GM21526 (cell line): ENCODE data around the gene PPP6R1.

Experiments used
- ATAC-seq: cut with Tn5 transposase; IDR thresholded peaks from one replicate; pipeline ENCODE4 v1.9.1; 2021; ENCODE audit warnings: moderate library complexity; ENCODE audit not compliant: unreplicated experiment, low FRiP score

PPP6R1 gene

DNA sequence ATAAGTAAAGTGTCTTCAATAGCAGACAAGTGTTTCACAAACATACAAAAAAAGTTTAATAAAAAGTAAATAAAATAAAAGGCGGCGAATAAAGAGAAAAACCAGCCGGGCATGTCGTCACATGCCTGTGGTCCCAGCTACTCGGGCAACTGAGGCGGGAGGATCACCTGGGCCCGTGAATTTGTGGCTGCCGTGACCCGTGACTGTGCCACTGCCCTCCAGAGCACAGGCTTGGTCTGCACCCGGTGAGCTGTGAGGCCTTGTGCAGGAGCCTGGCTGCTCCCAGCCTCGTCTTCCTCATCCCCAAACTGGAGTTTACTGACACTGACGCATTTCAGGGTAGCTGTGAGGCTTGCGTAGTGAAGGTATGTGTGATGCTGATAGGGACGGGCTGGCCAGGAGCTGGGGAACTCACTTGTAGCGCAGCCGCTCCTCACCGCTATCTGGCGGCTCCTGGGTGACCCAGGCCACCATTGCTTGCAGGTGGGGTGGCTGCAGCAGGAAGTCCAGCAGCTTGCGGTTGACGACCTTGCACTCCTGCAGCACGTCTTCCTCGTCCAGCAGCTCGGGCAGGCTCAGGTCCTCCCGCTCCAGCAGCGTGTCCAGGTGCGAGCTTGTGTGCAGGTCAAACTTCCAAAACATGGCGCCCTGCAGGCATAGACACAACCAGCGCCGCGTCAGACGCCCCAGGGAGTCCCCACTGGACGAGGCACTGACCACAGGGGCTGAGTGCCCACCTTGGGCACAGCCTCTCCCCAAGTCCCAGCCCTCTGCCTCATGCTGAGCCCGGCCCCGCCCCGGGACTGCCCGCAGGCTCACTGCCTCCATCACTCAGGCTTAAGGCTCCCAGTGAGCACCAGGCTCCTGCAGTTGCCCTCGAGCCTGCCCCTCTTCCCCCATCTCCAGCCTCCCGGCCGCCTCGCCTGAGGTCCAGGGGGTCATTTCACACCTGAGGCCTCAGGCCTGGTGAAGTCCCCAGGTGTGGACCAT, 12.1 kb downstream of the PPP6R1 start:
- ATAC-seq: no peak

DNA sequence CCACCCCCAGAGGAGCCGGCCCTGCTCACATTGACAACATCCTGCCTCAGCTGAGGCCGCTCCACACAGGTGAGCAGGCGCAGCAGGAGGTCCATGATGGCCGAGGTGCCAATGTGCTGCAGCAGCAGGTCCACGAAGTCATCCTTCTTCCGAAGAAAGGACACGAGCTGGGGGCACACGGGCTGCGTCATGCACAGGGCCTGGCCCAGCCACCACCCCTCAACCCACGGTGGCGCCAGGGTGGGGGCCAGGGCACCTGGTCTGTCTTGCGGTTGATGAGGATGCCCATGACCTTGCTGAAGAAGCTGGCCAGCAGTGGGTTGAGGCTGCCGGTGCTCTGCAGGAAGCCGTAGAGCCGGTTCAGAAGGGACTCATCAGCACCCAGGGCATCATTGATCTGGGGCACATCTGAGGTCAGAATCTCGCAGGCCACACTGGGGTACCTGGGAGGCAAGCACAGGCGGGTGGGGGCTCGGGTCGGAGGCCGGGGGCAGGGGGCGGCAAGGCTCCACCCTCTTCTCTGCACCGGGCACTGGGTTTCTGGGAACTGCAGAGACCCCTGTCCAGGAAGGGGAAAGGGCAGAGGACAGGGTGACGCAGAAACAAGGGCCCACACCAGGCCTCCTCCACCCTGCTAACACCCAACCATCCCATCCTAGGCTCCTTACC, 13.4 kb downstream of the PPP6R1 start:
- no peak for ATAC-seq

DNA sequence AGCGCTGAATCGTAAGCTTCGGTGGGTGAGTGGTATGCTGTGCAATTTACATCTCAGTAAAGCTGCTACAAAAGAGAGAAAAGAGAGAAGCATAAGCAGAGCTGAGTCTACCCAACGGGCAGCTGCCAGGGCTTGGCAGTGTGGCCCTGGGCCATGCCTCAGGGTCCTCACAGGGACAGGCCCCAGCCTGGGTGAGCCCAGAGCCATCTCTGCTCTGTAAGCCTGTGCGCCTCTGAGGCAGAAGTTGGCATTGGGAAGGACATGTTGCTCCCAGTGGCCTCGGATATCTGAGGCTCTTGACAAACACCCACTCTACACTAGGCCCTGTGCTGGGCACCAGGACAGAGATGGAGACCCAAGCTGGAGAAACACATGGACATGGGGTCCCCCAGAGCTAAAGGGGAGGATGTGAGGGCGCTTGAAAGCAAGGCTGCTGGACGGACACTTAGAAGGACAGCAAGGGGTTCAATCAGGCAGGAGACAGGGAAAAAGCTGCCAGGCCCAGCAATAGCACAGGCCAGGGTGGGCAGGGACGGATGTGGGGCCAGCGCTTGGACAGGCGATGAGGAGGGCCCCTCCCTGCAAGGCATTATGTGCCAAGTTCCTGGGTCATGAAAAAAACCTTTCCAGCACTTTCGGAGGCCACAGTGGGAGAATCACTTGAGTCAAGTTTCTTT, 14.7 kb downstream of the PPP6R1 start:
- no peak for ATAC-seq

DNA sequence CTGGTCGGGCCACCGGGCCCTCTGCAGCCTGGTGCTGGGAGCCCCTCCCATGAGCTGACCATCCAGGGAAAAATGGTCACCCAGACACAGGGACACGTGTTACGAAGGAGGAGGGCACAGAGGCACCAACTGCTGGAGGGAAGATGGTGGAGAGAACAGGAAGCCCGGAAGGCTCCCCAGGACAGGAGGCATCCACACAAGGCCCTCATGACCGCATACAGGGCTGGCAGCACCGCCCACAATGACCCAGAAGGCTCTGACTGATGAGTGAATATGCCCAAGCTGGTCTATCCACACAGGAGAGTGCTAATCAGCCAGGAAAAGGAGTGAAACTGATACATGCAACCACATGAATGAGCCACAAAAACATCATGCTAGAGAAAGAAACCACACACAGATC, 16.3 kb downstream of the PPP6R1 start:
- no peak for ATAC-seq

DNA sequence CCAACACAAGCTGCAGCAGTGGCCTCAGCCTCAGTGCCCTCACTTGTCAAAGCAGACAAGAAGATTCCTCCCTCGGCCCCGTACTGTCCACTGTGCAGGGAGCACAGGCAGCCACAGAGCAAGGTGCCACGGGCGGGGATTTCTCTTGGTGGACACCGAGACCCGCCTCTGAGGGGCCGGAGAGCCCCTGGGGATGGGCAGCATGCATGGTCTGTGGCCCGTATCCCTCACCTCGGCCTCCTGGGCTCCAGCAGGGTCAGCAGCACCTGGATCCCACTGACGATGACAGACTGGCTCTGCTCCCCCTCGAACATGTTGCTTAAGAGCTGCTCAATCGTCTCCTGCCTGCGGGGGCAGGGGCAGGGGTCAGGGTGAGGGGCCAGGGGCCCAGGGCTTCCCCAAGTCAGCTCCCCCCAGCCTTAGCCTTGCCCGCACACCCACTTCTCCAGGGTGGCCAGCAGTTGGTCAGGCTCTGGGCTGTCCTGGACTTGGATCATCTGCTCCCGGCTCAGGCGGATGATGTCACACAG, 16.8 kb downstream of the PPP6R1 start:
- ATAC-seq: no peak

DNA sequence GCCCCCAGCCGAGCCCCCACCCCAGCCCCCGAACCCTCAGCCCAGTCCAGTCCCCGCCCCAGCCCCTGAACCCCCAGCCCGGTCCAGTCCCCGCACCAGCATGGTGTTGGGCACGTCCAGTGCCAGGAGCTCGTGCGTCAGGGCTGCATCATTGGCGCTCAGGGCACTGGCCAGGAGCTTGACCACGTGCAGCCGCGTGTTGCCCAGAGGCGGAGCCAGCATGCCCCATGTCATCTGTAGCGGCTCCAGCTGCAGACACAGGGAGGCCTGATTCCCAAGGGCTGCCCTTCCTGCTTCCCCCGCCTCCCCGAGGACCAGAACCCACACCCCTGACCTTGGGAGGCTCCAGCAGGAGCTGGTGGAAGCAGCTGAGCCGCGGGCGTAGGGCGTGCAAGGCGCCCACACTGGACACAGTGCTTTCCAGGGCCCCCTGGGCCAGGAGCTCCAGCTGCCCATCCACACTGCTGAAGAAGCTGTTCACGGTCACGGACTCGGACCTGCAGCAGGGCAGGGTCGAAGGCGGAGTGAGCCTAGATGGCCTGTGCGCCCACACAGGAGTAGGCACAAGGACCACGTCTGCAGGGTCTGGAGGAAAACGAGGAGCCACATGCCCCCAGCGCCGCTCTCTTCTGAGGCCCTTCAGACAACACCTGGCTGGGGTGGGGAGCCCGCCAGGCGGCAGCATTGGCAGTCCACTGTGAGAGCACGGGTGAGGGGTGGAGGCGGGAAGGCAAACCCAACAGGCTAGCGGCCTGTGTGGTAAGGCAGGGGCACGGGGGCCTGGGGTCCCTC, 17.5 kb downstream of the PPP6R1 start:
- no peak for ATAC-seq

DNA sequence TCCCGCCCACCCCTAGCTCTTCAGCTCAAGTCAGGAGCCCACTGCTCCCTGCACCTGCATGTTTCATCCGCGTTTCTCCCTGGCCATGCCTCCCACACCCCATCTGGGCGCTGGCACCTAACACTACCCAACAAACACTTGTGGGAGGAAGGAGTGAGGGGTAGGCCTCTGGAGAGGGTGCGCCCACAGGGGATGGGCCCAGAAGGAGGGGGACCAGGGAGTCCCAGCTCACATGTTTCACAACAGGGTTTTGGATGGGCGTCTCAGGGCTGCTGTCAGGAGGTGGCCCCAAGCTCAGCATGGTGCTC, 18.1 kb downstream of the PPP6R1 start:
- ATAC-seq: no peak

DNA sequence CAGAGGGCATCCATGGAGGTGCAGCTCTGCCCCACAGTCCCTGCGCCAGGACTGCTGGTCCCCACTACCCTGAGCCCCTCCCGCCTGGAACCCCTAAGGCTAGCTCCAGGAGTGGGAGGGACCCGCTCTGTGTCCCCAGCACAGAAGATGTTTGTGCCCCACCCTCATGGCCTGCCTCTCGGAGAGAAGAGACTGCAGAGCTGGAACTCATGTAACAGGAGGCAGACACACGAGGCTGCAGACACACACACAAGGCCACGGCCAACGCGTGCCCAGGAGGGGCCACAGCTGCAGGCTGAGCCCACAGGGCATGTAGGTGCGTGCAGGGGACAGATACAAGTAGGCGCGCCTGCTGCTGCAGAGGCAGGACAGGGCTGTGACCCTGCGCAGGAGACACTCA, 19.8 kb downstream of the PPP6R1 start:
- ATAC-seq: no peak

DNA sequence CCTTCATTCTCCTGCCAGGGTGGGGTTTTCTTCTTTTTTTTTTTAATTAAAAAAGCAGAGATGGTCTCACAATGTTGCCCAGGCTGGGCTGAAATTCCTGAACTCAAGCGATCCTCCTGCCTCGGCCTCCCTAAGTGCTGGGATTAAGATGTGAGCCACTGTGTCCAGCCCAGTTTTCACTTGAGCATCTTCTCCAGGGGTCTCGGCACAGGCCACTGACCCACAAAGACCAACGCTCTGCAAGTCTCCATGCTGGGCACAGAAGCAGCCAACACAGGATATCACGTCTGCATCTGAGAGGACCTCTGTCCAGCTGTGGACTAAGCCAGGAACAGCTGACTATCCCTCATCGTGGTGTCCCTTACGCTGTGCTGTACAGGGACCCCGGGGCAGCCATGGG, 20.8 kb downstream of the PPP6R1 start:
- ATAC-seq: no peak

DNA sequence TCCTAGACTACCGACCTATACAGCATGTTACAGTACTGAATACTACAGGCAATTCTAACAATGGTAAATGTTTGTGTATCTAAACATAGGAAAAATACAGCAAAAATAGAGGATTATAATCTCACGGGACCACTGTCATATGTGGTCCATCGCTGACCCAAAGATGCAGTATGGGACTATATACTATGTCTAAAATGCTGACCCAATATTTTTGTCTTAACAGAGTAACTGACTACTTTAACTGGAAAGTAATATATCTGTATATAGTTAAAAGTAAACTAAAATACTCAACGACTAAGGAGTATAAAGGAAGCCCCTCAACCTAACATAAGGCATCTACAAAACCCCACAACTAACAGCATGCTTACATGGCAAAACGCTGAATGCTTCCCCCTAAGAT, 25.8 kb downstream of the PPP6R1 start:
- ATAC-seq: no peak

DNA sequence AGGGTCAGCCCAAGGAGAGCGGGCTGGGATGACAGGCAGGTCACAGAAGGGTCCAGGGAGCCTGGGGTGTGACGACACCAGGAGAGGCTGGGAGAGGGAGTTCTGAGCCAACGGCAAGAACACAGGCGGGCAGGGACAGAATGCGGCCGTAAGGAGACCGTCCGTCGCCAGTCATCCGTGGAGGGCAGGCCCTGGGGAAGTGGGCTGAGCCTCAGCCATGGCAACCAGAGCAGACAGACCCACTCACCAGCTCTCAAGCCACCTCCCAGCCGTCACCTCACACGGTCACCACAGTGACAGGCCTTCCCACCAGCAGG, 26.6 kb downstream of the PPP6R1 start:
- no peak for ATAC-seq

DNA sequence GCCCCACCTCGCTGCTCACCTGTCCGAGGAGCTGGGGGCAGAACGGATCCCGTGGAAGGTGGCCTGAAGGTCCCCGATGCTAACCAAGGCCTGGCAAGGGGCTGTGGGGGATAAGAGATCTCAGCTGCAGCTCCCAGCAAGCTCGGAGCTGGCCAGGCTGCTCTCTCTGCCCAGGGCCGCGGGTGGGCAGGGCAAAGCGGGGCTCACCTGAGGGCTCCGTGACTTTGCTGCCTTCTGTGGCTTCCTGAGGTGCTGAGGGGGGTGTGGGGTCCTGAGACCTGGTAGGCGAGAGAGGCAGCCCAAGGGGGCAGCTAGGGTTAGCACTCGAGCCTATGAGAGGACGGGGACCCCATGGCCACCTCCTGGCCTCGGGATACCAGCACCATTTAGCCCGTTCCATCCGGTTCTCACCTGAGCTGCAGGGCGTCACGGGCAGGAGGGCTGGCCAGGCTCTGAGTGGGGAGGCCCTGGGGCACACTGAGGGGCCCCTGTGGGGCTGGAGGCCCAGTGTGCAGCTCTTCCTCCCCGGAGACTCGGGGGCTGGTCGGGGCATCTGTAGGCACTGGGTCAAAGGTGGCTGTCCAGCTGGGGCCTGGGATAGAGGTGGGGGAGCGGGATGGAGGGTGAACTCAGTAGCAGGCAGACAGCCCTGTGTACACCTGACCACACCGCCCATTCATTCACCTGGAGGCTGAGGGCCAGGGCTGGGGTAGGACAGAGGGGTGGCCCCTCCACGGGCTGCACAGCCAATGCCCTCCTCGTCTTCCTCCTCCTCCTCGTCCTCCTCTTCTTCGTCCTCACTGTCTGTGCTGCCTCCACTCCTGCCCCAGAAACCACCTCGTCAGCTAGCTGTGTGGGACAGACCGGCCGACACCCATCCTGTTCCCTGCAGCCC, 27.2 kb downstream of the PPP6R1 start:
- ATAC-seq: no peak

DNA sequence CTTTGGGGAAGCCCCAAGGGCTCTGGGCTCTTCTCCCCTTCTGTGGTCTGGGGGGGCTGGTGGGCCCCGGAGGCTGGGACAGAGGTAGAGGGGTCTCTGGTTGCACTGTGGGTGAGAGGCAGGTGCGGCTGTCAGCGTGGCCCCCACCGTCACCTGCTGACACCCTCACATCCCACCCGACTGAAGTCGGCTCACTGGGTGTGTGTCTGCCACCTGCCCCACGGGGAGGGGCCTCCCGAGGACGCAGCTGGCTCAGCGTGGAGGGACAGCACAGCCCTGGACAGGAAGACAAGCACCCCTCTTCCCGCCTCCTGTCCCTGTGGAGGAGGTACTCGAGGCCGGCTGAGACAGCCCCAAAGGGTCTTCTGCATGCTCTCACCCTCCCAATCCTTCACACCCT, 28.0 kb downstream of the PPP6R1 start:
- ATAC-seq: no peak

DNA sequence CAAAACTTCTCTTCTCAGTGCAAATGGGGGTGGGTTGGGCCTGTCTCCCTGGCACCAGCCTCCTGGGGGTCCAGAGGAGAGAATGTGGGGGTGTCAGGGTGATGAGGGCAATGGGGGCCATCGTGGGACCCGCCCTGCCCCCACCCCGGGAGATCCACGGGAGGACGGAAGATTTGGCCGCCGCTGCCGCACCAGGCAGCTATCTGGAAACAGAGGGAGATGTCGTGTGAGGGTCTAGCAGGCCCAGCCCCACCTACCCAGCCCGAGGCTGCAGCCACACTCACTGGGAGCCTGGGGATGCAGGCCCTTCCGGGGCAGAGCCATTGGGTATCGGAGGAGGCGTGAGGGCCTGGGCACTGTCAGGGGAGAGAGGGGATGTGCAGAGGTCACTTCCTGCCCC, 28.5 kb downstream of the PPP6R1 start:
- no peak for ATAC-seq

DNA sequence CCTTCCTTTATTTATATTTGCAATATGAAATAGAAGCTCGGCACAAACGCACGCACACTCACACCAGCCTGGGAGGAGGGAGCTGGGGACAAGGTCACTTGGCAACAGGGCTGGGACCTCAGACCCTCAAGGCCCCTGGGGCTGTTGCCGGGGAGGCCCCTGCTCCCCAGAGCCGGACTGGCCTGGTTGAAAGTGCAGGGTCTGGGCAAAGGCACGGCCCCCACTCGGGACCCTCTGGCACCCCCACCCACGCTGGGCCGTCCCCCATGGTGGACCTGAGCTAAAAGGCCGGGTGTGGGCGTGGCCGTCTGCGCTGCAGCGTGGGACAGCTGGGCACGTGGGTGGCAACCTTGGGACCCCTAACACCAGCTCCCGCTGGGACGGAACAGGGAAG, 29.0 kb downstream of the PPP6R1 start:
- no peak for ATAC-seq

DNA sequence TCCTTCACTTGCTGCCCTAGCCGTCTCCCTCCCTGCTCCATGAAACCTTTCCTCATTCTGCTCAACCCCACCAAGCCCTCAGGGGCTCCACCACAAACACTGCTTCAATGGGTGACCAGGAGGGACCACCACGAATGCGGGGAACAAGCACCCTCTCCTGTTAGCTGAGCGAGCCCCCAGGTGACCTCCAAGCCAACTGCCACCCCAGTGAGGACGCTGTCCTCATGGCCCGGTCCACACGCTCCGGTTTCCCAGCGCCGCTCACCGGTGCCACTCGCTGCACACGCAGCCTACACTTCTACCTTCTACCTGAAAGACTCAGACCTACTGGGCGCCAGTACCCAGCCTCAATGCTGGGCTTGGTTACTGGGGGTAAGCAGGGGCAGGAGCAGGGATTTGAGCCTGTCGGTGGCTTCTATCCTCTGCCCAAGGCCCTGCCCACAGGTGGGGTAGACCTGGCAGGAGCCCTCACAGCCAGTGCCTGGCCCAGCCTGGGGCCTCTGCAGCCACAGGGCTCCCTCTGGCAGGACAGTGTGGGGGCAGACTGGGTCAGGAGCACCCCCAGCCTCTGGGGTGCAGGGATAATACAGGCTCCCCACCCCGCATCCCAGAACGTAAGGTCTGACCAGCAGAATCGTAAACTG, 29.6 kb downstream of the PPP6R1 start:
- no peak for ATAC-seq

DNA sequence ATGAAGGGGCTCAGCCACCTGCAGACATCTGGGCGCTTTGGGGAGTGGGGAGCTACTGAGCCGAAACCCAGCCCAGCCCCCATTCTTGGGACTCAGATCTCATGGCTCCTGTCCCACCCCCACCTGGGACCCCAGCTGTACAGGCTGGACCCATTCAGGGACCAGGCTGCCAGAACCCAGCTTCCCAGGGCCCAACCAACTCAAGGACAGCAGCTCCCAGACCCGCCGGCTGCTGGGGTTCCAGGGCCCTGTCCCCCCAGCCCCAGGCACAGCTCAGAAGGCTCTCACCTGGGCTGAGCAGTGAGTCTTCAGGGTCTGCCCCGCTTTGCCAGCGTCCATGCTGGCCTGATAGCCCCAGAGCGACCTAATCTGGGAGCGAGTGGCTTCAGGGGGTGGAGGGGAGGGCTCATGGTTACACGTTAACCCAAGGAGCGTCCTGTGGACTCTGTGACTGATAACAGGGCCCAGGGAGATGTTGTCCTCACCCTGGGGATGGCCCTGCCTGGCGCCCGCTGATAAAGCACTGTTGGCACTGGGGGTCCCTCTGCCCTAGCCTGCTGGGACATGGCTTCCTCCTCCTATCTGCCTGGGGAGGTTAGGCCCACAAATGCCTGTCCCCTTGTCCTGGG, 30.3 kb downstream of the PPP6R1 start, which contains the start of gene TMEM86B:
TMEM86B (minus strand) TSS at position 361 of the 629 bp plus-strand sequence; CDS start at position 339, 22 bp downstream.
- ATAC-seq: no peak

DNA sequence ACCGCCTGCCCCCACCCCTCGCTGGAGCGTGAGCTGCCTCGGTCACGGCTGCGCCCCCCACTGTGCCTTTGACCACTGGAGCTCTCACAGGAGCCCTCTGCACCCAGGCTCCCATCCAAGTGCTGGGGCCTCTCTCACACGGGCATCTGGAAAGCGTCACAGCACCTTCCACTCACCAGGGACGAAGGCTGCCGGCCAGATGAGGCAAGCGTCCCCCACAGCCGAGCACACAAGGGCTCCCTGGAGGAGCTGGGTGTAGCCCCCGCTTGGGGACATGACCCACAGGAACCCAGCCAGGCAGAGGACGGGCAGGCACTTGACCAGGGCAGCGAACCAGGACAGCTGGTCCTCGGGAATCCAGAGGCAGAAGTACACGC, 30.8 kb downstream of the PPP6R1 start:
- ATAC-seq: no peak
